HepG2 (cell line): ENCODE data around the gene TSKU. TPM values are rescaled to one million over a fixed set of nuclear protein-coding genes. Genes with fewer than 3 reads are reported as not detected.

Experiments
- ATAC-seq: fragments of 200-7000 bp; cut with Tn5 transposase; 3 replicates; pipeline ENCODE4 v1.9.1; 2020; ENCODE audit warnings: mild to moderate bottlenecking, moderate library complexity
- BruUV-seq: library from RNA; stranded (reverse); fragments of 400-500 nt; replicated peaks from 2 replicates; lab custom pipeline; 2021; lab: Mats Ljungman, UMichigan
- CTCF ChIA-PET: fragments of 300-600 bp; formaldehyde crosslinking; extraction: SDS; loops from one replicate; lab custom pipeline; 2021; ENCODE audit warnings: low total read pairs, inconsistent platforms, low intra/inter-chr PET ratio; lab: Yijun Ruan, JAX
- POLR2A ChIA-PET: fragments of 350-600 bp; sonication (Branson Sonifier 250); formaldehyde crosslinking; loops from one replicate; lab custom pipeline; 2020; ENCODE audit warnings: antibody characterized with exemption, inconsistent platforms; lab: Yijun Ruan, JAX
- DNase-seq: peaks from one replicate; pipeline ENCODE4 v3.0.0-alpha.2; 2015; ENCODE audit warnings: low spot score
- FAIRE-seq: peaks from 3 replicates; lab custom pipeline; 2011; peaks lifted over from hg19 to GRCh38; lab: Jason Lieb, UNC
- H2AFZ ChIP-seq: one replicate; pipeline ENCODE4 v1.6.1; 2011; ENCODE audit warnings: low read length, inconsistent platforms
- H3K27ac ChIP-seq: fragments of 300-600 bp; 3 replicates; pipeline ENCODE4 v1.8.0; 2011; ENCODE audit warnings: mixed run types, mild to moderate bottlenecking, mixed read lengths, low read length, inconsistent platforms; ENCODE audit not compliant: insufficient read depth; ENCODE audit errors: extremely low read length
- H3K27me3 ChIP-seq, 2 experiments: fragments of 200-600 bp in 1 of 2; 2 replicates in 1 of 2; 3 replicates in 1 of 2; pipeline versions ENCODE4 v1.6.0 to v1.8.0; 2011; ENCODE audit warnings: low read length in 2 of 2, mild to moderate bottlenecking in 2 of 2, moderate library complexity in 2 of 2, inconsistent platforms in 1 of 2; ENCODE audit not compliant: insufficient read depth in 2 of 2, control insufficient read depth in 1 of 2
- H3K36me3 ChIP-seq, 2 experiments: fragments of 200-600 bp in 1 of 2; replicated peaks in 1 of 2; 2 replicates in 1 of 2; 3 replicates in 1 of 2; pipeline versions ENCODE4 v1.5.1 to v1.8.0; 2011; ENCODE audit warnings: low read length in 2 of 2, inconsistent platforms in 1 of 2; ENCODE audit not compliant: insufficient read depth in 2 of 2, control insufficient read depth in 1 of 2
- H3K4me1 ChIP-seq: 2 replicates; pipeline ENCODE4 v1.5.1; 2012; ENCODE audit warnings: low read length, inconsistent platforms; ENCODE audit not compliant: insufficient read depth
- H3K4me2 ChIP-seq: 2 replicates; pipeline ENCODE4 v1.6.0; 2011; ENCODE audit warnings: low read depth, low read length, inconsistent platforms
- H3K4me3 ChIP-seq, 3 experiments: fragments of 200-600 bp in 1 of 3; sonication (generic), shearing (Covaris generic) in 1 of 3; replicated peaks in 1 of 3; 2 replicates each; pipeline ENCODE4 v1.5.1; 2011 to 2016; ENCODE audit warnings: low read length in 3 of 3, inconsistent platforms in 2 of 3, low read depth in 2 of 3, mild to moderate bottlenecking in 2 of 3, control low read depth in 1 of 3, mixed read lengths in 1 of 3; ENCODE audit not compliant: insufficient read depth in 1 of 3
- H3K79me2 ChIP-seq: one replicate; pipeline ENCODE4 v1.6.1; 2011; ENCODE audit warnings: low read length, inconsistent platforms; ENCODE audit not compliant: insufficient read depth
- H3K9ac ChIP-seq: 2 replicates; pipeline ENCODE4 v1.6.0; 2011; ENCODE audit warnings: mild to moderate bottlenecking, low read depth, low read length, inconsistent platforms; ENCODE audit not compliant: insufficient read depth
- H3K9me3 ChIP-seq: 2 replicates; pipeline ENCODE4 v1.5.1; 2012; ENCODE audit warnings: mild to moderate bottlenecking, low read length
- H4K20me1 ChIP-seq: 2 replicates; pipeline ENCODE4 v1.6.0; 2011; ENCODE audit warnings: inconsistent platforms, mild to moderate bottlenecking, low read length, moderate library complexity; ENCODE audit not compliant: insufficient read depth
- HOXA5 ChIP-seq: sonication (generic); formaldehyde crosslinking; IDR thresholded peaks from 2 replicates; pipeline ENCODE4 v1.4.0; 2020; ENCODE audit warnings: missing genetic modification reagents
- MAFK ChIP-seq, 2 experiments: IDR thresholded peaks in 1 of 2; conservative IDR thresholded peaks in 1 of 2; 2 replicates each; pipeline ENCODE4 v1.6.1; 2011; ENCODE audit warnings: improper control_type of control experiment in 2 of 2, low read length in 2 of 2
- REL ChIP-seq: sonication (generic); formaldehyde crosslinking; conservative IDR thresholded peaks from 2 replicates; pipeline ENCODE4 v1.8.0; 2022; ENCODE audit warnings: mild to moderate bottlenecking, missing genetic modification reagents, moderate library complexity
- TAF15 ChIP-seq: fragments of 200-400 bp; formaldehyde crosslinking; IDR thresholded peaks from one replicate; pipeline ENCODE4 v1.6.1; 2018; ENCODE audit warnings: mild to moderate bottlenecking, low read depth, low read length; ENCODE audit not compliant: poor library complexity, severe bottlenecking
- TBP ChIP-seq: sonication (generic); formaldehyde crosslinking; IDR thresholded peaks from 2 replicates; pipeline ENCODE4 v1.5.0; 2020; ENCODE audit warnings: missing genetic modification reagents
- TEAD2 ChIP-seq: sonication (generic); formaldehyde crosslinking; IDR thresholded peaks from 2 replicates; pipeline ENCODE4 v1.9.0; 2021; ENCODE audit warnings: missing genetic modification reagents
- ZNF552 ChIP-seq: sonication (generic); formaldehyde crosslinking; IDR thresholded peaks from 2 replicates; pipeline ENCODE4 v1.9.0; 2022; ENCODE audit warnings: missing genetic modification reagents, mild to moderate bottlenecking, borderline replicate concordance
- ZNF598 ChIP-seq: sonication (generic); formaldehyde crosslinking; IDR thresholded peaks from 2 replicates; pipeline ENCODE4 v1.5.1; 2020; ENCODE audit warnings: mild to moderate bottlenecking, missing genetic modification reagents, borderline replicate concordance
- ZNF816 ChIP-seq: sonication (generic); formaldehyde crosslinking; IDR thresholded peaks from 2 replicates; pipeline ENCODE4 v1.8.0; 2022; ENCODE audit warnings: missing genetic modification reagents, mild to moderate bottlenecking, borderline replicate concordance
- ZSCAN12 ChIP-seq: sonication (generic); formaldehyde crosslinking; IDR thresholded peaks from 2 replicates; pipeline ENCODE4 v1.9.0; 2021; ENCODE audit warnings: mild to moderate bottlenecking, missing genetic modification reagents
- WGBS: methylation state at CpG from one replicate; pipeline ENCODE4 v1.1.6; 2017; ENCODE audit warnings: low lambda C conversion rate; 5-methylcytosine and 5-hydroxymethylcytosine counted together
- in situ Hi-C: cut with HindIII; loops from 2 replicates; pipeline ENCODE4 v1.10.0; 2017; ENCODE audit warnings: low pct_unique_long_range_greater_than_20kb; ENCODE audit not compliant: extremely low pct_ligation_motif_present
- intact Hi-C: fragments of 100-400 bp; cut with micrococcal nuclease; formaldehyde crosslinking; loops from one replicate; pipeline ENCODE4 v1.10.0; 2022; ENCODE audit not compliant: unreplicated experiment
- polyA plus RNA-seq, 8 experiments: library from polyadenylated mRNA; depleted of rRNA in 3 of 8; stranded (reverse) in 7 of 8; unstranded in 1 of 8; fragments of >200 nt; fragmentation: Illumina TruSeq in 4 of 8; extraction: Trizol in 4 of 8; gene quantifications; 2 replicates each; pipeline versions ENCODE4 v1.2.1 to v1.2.3, GENCODE V29; 2011 to 2016; ENCODE audit warnings: low read depth in 4 of 8, missing spikeins in 1 of 8, mixed read lengths in 1 of 8; ENCODE audit not compliant: insufficient read depth in 1 of 8
- total RNA-seq, 5 experiments: library from RNA; depleted of rRNA; stranded (reverse); fragments of >200 nt; fragmentation: Illumina TruSeq; extraction: Trizol; gene quantifications; 2 replicates each; pipeline ENCODE4 v1.2.3, GENCODE V29; 2016; ENCODE audit warnings: low read depth in 1 of 5
- TF ChIP-seq, protein P1 (sequence below): sonication (generic); formaldehyde crosslinking; IDR thresholded peaks from 2 replicates; pipeline ENCODE4 v1.5.1; 2020; ENCODE audit warnings: mild to moderate bottlenecking, missing genetic modification reagents
- TF ChIP-seq, protein P2 (sequence below): sonication (generic); formaldehyde crosslinking; IDR thresholded peaks from 2 replicates; pipeline ENCODE4 v1.4.0; 2020; ENCODE audit warnings: missing genetic modification reagents
- TF ChIP-seq, protein P3 (sequence below): IDR thresholded peaks from 2 replicates; pipeline ENCODE4 v1.6.1; 2012; ENCODE audit warnings: inconsistent platforms
- TF ChIP-seq, protein P4 (sequence below): IDR thresholded peaks from 2 replicates; pipeline ENCODE4 v1.6.1; 2016; ENCODE audit warnings: control low read depth

Gene TSKU
- total and polyA plus RNA-seq, 2 of the 13 experiments (the other 11 are each of a cell fraction or from before 2014, with no cell fraction given) = 20.3 to 21.4 TPM

DNA sequence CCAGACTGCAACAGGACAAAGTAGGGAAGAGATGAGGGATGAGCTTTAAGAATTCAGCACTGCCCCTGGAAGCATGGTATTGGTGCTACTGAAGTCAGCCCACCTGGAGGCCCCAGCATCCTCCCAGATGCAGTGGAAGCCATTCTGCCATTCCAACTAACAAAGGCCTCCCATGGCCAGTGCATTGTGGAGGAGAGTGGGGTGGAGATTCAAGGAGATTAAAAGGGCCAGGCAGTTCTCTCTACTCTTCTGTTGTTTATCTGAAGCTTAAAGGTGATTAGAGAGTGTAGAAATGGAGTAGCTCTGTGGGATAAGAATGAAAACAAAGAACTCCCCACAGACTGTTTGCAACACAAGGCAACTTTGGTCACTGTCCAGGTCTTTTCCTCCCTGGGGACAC is 24.1 kb upstream of the TSKU start (continued):
- TF ChIP-seq, protein P1, sequence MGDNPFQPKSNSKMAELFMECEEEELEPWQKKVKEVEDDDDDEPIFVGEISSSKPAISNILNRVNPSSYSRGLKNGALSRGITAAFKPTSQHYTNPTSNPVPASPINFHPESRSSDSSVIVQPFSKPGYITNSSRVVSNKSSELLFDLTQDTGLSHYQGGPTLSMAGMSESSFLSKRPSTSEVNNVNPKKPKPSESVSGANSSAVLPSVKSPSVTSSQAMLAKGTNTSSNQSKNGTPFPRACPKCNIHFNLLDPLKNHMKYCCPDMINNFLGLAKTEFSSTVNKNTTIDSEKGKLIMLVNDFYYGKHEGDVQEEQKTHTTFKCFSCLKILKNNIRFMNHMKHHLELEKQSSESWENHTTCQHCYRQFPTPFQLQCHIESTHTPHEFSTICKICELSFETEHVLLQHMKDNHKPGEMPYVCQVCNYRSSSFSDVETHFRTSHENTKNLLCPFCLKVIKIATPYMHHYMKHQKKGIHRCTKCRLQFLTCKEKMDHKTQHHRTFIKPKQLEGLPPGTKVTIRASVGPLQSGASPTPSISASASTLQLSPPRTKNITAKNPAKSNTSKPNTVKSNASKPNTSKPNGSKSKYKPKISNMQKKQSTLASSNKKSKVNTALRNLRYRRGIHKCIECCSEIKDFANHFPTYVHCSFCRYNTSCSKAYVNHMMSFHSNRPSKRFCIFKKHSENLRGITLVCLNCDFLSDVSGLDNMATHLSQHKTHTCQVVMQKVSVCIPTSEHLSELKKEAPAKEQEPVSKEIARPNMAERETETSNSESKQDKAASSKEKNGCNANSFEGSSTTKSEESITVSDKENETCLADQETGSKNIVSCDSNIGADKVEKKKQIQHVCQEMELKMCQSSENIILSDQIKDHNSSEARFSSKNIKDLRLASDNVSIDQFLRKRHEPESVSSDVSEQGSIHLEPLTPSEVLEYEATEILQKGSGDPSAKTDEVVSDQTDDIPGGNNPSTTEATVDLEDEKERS (CRISPR knock-in tag) = no peak
- no peak for TF ChIP-seq TEAD2 (CRISPR knock-in tag)
- TF ChIP-seq, all 625 proteins: peak for 0

DNA sequence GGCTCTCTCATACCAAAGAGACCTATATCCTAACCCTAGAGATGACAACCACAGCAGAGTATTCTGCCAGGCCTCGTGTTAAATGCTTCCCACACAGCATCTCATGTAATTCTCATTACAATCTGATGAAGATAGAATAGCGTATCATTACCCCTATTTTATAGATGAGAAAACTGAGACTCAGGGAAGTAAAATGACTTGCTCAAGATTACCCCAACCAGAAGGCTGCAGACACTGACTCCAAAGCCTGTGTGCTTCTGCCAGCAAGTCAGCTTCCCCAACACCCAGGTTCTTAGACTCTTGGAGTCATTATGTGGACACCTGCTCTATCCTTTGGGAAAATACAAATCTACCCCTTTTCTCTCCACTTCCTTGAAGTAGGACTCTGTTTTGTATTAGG is 23.6 kb upstream of the TSKU start:
- CTCF ChIA-PET = no interaction called here
- Histone ChIP-seq H3K9me3 (no peaks in the 10 kb centered on the region), H3K27me3 (no peaks in the 10 kb centered on the region), H3K9ac (no peak overlapping the region), H3K36me3 (no peaks in the 10 kb centered on the region), H3K4me3 (no peak overlapping the region), H3K79me2 (no peaks in the 10 kb centered on the region), H3K4me2 (no peak overlapping the region), H3K4me1 (0 out of 2 replicates have a peak, but pooled peaks cover 1% of the 10 kb centered on the region), H3K27ac (no peak overlapping the region), H2AFZ (no peak overlapping the region), H4K20me1 (no peaks in the 10 kb centered on the region)
- no peak for FAIRE-seq
- WGBS = 86% methylated on average over 2 of the region's 2 CpGs
- POLR2A ChIA-PET = no interaction called here
- no peak for DNase-seq
- in situ Hi-C loops = no loop called here
- intact Hi-C loops = no loop called here
- no TSS peak for BruUV-seq
- no peak for ATAC-seq
- TF ChIP-seq ZNF816 (CRISPR knock-in tag) (no peak), TBP (CRISPR knock-in tag) (no peak), MAFK (conservative IDR thresholded peaks at IDR 0.05 in 1 of 2, IDR thresholded peaks at IDR 0.05 in 1 of 2; ENCODE audit: low read length in 2 of 2) (no peak), HOXA5 (CRISPR knock-in tag) (no peak), ZSCAN12 (CRISPR knock-in tag) (no peak), ZNF598 (CRISPR knock-in tag) (no peak), REL (CRISPR knock-in tag) (no peak), ZNF552 (CRISPR knock-in tag) (no peak), TAF15 (no peak)
- TF ChIP-seq, protein P2, sequence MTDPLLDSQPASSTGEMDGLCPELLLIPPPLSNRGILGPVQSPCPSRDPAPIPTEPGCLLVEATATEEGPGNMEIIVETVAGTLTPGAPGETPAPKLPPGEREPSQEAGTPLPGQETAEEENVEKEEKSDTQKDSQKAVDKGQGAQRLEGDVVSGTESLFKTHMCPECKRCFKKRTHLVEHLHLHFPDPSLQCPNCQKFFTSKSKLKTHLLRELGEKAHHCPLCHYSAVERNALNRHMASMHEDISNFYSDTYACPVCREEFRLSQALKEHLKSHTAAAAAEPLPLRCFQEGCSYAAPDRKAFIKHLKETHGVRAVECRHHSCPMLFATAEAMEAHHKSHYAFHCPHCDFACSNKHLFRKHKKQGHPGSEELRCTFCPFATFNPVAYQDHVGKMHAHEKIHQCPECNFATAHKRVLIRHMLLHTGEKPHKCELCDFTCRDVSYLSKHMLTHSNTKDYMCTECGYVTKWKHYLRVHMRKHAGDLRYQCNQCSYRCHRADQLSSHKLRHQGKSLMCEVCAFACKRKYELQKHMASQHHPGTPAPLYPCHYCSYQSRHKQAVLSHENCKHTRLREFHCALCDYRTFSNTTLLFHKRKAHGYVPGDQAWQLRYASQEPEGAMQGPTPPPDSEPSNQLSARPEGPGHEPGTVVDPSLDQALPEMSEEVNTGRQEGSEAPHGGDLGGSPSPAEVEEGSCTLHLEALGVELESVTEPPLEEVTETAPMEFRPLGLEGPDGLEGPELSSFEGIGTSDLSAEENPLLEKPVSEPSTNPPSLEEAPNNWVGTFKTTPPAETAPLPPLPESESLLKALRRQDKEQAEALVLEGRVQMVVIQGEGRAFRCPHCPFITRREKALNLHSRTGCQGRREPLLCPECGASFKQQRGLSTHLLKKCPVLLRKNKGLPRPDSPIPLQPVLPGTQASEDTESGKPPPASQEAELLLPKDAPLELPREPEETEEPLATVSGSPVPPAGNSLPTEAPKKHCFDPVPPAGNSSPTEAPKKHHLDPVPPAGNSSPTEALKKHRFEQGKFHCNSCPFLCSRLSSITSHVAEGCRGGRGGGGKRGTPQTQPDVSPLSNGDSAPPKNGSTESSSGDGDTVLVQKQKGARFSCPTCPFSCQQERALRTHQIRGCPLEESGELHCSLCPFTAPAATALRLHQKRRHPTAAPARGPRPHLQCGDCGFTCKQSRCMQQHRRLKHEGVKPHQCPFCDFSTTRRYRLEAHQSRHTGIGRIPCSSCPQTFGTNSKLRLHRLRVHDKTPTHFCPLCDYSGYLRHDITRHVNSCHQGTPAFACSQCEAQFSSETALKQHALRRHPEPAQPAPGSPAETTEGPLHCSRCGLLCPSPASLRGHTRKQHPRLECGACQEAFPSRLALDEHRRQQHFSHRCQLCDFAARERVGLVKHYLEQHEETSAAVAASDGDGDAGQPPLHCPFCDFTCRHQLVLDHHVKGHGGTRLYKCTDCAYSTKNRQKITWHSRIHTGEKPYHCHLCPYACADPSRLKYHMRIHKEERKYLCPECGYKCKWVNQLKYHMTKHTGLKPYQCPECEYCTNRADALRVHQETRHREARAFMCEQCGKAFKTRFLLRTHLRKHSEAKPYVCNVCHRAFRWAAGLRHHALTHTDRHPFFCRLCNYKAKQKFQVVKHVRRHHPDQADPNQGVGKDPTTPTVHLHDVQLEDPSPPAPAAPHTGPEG (CRISPR knock-in tag) = no peak
- TF ChIP-seq, protein P3, sequence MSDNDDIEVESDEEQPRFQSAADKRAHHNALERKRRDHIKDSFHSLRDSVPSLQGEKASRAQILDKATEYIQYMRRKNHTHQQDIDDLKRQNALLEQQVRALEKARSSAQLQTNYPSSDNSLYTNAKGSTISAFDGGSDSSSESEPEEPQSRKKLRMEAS = no peak
- TF ChIP-seq, protein P4, sequence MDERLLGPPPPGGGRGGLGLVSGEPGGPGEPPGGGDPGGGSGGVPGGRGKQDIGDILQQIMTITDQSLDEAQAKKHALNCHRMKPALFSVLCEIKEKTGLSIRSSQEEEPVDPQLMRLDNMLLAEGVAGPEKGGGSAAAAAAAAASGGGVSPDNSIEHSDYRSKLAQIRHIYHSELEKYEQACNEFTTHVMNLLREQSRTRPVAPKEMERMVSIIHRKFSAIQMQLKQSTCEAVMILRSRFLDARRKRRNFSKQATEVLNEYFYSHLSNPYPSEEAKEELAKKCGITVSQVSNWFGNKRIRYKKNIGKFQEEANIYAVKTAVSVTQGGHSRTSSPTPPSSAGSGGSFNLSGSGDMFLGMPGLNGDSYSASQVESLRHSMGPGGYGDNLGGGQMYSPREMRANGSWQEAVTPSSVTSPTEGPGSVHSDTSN (CRISPR knock-in tag) = no peak
